GM21529 (cell line): ENCODE results near the gene BMP5.

ENCODE experiments used
- ATAC-seq: cut with Tn5 transposase; IDR thresholded peaks from one replicate; pipeline ENCODE4 v1.9.1; 2021; ENCODE audit not compliant: unreplicated experiment

BMP5 gene

DNA sequence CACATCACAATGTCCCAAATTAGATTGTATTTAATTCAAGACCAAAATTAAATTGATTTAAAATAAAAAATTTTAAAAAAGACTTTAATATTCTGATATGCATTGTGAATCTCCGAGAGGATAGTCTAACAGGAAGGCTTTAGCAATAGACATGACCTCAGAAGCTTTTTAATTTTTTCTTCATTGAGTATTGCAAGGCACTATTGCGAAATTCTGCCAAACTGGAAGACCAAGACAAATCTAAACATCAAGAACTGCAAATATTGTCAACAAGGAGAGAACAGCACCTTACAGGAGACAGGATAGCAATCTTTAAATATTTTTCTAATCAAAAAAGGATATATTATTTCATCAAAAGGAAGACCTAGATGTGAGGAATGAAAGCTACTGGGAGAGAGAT is 56.9 kb downstream of the BMP5 start:
- ATAC-seq, result no peak

DNA sequence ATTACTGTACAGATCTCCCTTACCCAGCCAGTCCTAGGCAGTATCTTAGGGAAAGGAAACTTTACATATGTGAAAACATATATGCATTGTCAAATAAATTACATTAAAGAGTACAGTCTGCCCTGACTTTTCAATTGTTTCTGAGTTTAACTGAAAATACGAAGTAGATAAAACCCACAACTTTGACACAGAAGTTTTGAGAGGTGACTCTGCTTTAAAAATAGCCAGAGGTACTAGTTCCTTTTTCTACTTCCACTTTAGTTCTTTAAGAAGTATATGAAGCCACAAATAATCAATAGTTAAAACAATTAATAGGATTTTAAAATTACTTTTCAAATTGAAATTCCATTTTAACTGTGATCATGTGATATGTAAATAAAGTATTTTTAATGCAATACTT is 62.9 kb downstream of the BMP5 start:
- ATAC-seq, result no peak

DNA sequence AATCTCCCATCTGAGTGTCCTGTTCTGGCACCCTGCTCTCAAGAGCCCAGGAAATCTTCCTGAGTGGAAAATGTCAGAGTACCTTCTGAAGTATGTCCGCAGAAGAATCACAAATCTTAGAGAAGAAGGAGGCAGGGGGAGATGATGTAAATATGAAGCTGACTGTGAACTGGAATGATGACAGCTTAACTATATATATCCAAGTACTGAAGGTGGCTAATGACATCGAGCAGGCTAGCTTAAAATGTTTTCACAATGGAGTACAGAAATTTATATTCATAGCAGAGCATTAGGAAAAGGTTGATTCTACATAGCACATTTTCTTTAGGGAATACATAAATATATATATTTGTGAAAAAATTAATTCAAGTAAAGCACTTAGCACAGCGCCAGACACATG is 64.3 kb downstream of the BMP5 start:
- no peak for ATAC-seq

DNA sequence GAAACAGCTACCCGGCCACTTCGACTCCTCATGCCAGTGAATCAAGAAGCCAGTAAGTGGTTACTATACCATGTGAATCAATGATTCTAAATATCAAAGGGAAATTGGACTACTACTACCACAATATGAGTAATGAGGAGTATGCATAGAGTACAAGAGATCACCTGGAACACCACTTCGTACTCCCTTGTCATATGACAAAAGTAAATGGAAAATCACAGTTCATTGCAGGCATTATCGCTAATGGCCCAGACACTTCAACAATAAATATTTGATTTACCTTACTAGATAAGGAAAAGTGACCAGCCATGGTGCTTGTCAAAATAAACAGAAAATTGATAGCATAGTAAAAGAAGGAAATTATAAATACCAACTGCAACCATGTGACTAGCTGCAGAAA is 73.1 kb downstream of the BMP5 start:
- ATAC-seq, result no peak

DNA sequence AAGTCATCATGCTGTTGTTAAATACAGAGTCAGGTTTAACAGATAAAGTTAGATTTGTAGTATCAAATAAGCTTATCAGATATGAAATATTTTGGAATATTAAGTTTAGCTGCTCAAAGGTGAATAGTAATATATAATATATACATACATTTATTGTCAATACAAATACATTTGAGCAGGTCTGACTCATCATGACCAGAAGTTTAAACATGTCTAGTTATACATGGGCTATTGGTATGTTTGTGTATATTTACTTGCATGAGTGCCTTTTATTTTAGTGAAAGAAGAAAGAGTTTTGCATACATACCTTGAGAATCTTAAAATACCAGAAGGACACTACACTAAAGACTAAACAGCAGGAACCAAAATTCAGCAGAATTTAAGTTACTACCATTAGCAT is 76.8 kb downstream of the BMP5 start:
- no peak for ATAC-seq

- no peak for ATAC-seq
Observed at GRCh38 chr6:55794136-55794812, 81.1 kb downstream of the BMP5 start.

DNA sequence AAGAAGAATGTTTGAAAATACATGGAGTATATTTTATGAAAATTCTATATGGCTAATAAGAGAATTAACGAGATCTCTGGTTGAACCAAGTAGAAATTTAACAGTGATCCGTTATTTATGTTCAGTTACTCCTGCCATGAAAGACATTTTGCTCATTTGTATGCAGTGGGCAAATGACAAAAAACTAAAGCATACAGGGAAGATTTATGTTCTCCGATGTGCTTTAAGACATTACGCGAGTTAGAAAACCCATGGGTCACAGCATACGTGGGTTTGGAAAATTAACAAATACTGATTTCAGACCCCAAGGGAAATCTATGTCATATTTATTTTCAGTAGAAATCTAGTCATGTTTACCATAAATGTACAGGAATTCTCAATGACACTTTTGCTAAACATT is 90.1 kb downstream of the BMP5 start:
- ATAC-seq, result no peak

DNA sequence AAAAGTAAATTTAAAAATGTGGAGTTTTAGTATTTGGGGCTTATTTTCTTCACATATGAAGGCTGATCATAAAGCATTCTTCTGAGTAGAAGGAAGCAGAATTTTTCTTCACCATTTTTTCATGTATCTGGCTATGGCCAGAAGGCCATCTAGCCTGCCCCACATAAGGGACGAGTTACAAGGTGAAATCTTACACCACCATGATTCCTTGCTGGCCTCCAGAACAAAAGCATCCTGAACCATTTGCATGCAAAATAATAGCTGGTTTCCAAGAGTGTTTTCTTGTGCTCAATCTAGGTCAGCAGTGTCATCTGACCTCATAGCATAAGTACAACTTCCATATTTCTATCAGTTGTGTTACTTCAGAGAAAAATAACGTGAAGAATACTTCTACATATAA is 93.1 kb downstream of the BMP5 start:
- ATAC-seq, result no peak

DNA sequence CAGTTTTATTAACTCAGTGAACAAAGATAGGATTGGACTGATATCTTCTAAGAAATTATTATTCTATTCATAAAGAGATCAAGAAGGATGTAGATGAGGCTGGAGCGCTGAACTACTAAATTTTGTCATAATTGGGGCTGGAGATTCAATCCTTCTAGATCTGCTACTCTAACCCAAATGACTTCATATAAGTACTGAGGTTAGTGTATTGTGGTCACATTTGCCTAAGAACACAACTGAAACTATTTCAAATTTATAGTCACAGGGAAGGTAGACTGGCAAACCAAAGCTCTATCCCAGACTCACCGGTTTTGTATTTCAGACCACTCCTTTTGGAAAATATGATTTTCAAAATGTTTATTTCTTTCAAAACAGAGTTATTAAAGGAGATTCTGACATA is 96.7 kb downstream of the BMP5 start:
- no peak for ATAC-seq

DNA sequence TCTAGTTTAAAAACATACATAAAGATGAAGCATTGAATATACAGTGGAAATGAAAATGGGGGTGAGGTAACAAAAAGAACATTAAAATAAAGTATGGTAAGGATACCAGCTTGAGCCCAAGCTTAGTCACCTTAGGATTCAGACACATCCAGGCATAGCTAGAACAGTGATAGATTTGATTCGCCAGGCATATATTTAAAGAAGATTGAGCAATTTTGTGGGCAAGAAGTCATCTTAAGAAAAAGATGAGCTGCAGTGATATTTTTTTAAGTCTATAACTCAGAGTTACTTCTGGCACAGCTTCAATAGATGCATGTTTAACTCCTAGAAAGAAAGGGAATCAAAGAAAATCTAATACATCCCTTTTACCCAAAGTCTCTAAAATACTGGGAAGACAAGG is 97.9 kb downstream of the BMP5 start:
- ATAC-seq, result no peak

DNA sequence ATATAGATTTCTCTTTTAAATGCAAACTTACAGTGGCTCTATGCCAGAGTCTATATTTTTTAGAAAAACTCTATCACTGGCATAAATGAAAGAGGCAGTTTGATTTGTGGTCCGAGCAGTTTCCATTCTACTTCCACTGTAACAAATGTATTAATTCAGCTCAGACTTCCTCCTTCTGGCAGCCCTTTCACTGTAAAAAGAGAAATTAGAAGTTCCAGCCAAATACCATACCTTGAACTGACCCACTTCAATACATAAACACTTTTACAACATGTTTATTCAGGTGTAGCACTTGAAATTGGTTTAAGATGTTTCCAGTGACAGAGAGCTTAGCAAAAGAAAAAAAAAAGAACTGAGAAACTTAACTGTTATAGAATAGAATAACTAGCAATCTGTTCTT is 99.3 kb downstream of the BMP5 start:
- ATAC-seq, result no peak

DNA sequence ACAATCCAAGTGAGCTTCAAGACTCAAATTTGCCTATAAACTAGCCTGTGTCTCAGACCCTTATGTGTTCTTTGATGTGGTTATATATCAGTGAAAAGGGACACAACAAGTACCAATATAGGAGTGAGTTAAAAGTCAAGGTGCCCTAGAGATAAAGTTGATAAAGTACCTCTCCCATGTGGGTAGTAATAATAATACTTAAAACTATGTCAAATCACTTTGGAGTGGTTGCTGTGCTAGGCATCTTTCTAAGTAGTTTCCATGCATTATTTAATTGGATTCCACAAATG is 100.4 kb downstream of the BMP5 start:
- no peak for ATAC-seq

GRCh38 chr6:55774286-55775028 is 100.9 kb downstream of the BMP5 start:
- ATAC-seq, result no peak

- no peak for ATAC-seq
Observed at GRCh38 chr6:55773620-55774216, 101.7 kb downstream of the BMP5 start.

- ATAC-seq, result no peak
Observed at GRCh38 chr6:55772730-55773129, 102.7 kb downstream of the BMP5 start.

- ATAC-seq, result no peak
Observed at GRCh38 chr6:55759536-55759935, 115.9 kb downstream of the BMP5 start.

DNA sequence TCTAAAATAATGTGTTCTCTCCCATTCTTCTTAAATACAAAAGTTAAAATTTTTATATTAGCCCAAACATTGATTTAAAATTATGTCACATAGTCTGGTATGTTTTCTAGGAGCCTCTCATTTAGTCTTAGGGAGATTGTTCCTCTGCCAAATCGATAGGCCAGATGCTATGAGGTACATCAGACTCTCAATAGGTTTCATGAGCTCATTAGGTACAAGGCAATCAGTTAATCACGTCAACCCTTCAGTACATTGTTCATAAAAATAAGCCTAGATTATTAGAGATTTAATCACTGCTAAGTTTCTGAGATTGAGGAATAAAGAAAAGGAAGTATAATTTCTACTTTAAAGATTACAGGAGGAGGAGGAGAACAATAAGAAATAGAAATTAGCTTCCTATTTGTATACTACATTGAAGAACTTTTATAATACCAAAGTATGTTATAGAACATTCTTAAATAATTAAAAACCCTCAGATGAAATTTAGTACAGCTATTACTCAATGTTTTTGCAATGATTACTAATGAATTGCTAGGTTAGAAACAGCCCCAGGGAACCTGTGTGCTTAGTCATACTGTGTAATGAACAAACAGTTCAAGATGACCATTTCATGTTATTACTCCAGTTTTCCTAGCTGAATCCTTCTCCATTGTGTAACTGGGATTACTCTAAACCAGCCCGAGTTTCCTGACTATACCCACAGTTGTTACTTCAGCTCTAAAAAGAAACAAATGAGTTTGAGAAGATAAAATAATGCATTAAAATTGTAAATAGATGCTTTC is 117.0 kb downstream of the BMP5 start:
- ATAC-seq, result no peak

DNA sequence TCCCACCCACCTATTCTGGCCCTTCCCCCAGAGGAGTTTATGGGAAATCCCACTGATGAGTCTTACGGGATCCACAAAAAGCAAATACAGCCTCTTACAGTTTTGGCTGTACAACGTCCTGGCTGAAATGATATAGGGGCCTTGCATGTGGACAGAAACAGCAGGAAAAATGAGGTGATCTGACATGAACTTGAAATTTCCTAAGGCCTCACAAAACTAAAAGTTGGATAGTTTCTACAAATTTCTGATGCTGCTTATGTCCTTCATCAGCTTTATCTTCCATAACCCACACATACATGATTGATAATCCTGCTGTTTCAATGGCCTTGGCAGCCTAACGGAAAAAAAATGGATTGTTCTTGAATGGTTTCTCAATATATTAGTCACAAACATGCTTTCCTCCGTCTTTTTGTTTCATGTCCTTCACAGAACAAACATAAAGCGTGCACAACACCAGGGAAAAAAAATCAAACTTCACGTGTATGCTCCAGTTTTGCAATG is 118.8 kb downstream of the BMP5 start:
- ATAC-seq, result no peak

DNA sequence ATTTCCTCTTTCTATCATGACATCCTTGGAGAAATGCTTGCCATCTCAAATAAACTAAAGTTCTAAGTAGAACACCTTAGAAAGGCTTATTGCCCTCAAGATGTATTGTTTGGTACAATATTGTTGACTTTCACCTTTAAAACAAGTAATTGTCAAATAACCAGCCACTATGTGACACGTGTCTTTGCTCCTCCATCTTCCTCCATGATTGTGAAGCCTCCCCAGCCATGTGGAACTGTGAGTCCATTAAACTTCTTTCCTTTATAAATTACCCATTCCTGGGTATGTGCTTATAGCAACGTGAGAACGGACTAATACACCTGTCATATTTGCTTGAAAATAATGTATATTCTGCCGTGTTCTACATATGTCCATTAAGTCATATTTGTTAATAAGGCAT is 126.5 kb downstream of the BMP5 start:
- no peak for ATAC-seq

DNA sequence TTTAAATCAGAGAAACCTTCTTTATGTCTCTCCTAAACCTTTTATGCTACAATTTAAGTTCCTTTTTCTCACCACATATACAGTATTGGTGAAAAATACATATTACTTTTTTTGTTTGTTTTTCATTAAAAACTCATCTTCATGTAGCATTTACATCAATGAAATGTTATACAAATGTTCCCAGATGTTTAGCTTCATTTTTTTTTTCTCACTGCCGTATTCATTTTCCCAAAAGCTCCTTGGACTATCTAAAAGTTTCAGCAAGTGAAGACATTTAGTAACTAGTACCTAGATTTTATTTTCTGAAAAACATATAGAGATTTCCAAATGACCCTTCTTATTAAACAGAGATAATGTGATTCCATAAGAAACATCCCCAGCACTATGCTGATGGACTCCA is 128.9 kb downstream of the BMP5 start:
- no peak for ATAC-seq

DNA sequence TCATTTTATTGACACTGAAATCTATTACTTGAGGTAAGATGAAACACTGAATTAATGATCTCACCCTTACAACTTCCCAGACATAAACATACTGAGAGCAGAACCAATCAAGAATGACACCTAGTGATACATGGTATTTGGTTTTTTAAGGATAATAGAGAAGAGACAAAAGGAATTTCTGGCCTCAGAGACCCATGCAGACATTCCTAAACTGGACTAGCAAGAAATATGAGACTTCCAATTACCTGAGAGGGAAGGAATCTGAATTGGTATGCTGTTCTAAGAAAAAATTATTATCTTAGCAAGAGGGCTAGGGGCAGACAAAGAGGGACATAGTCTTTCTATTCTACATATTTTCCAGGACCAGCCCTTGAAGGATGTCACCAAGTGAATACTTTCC is 141.1 kb downstream of the BMP5 start:
- ATAC-seq, result no peak

DNA sequence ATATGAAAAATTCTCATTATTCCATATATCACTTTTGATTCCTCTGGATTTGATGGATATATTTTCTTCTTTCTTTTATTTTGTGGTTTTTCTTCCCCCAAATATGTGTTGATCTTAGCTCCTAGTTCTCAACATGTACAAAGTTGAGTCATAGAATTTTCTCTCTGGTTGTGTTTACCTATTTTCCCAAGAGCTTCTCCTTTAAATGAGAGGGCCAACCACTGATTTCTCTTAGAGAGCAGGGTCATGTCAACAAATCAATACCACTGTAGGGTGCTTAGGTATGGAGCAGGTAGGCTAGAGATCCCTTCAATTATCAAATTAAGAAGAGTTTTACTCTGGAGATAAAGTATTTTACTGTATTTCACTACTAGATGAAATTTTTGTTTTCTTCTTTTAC is 145.7 kb downstream of the BMP5 start:
- ATAC-seq, result no peak
